ENCODE data around the gene TLL1. TPM values are rescaled to one million over a fixed set of nuclear protein-coding genes. Genes with fewer than 3 reads are reported as not detected.

The TLL1 gene
- total RNA-seq, 1 experiment from 2014 or later: 14.3 TPM

DNA sequence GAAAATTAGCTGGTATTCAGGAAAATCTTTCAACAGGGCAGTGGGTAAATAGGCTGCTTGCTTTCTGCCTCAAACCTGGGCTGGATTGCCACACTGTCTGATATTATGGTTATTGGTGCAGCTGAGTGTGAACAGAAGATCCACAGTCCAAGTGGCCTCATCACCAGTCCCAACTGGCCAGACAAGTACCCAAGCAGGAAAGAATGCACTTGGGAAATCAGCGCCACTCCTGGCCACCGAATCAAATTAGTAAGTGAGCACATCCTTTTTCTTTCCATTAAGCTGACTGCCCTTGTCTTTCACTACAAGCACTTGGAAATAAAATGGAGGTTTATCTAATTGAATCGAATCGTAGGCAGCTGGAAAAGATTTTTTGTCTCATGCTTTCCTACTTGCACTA lies 204.7 kb downstream of the TLL1 start:
- intact Hi-C loops (cut with micrococcal nuclease; ENCODE audit: unreplicated experiment): no loop called here
- H3K36me3 ChIP-seq (ENCODE audit: insufficient read depth, low read length, poor library complexity, severe bottlenecking): no peaks in the 10 kb centered on the region
- DNase-seq (ENCODE audit: low spot score): no peak
- no peaks in the 10 kb centered on the region for H3K9me3 ChIP-seq (ENCODE audit: low read depth, low read length, poor library complexity, severe bottlenecking)
- TF ChIP-seq, protein P1, sequence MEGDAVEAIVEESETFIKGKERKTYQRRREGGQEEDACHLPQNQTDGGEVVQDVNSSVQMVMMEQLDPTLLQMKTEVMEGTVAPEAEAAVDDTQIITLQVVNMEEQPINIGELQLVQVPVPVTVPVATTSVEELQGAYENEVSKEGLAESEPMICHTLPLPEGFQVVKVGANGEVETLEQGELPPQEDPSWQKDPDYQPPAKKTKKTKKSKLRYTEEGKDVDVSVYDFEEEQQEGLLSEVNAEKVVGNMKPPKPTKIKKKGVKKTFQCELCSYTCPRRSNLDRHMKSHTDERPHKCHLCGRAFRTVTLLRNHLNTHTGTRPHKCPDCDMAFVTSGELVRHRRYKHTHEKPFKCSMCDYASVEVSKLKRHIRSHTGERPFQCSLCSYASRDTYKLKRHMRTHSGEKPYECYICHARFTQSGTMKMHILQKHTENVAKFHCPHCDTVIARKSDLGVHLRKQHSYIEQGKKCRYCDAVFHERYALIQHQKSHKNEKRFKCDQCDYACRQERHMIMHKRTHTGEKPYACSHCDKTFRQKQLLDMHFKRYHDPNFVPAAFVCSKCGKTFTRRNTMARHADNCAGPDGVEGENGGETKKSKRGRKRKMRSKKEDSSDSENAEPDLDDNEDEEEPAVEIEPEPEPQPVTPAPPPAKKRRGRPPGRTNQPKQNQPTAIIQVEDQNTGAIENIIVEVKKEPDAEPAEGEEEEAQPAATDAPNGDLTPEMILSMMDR (conservative IDR thresholded peaks at IDR 0.05; ENCODE audit: low read depth, low read length): no peak
- BruUV-seq (replicated peaks): no TSS peak
- POLR2A ChIA-PET (ENCODE audit: low non-redundant PET): no interaction called here
- no peak overlapping the region for H3K4me3 ChIP-seq (ENCODE audit: low read depth, low read length, poor library complexity, severe bottlenecking)
- no peaks in the 10 kb centered on the region for H3K4me1 ChIP-seq (ENCODE audit: insufficient read depth, low read length, poor library complexity, severe bottlenecking)
- H3K27ac ChIP-seq (ENCODE audit: low read depth, low read length, poor library complexity, severe bottlenecking): no peak overlapping the region
- CTCF ChIA-PET: no interaction called here
- no peaks in the 10 kb centered on the region for H3K27me3 ChIP-seq (replicated peaks; ENCODE audit: insufficient read depth, low read depth, low read length, poor library complexity)

- Histone ChIP-seq H3K9me3 (ENCODE audit: low read depth, low read length, poor library complexity, severe bottlenecking) (no peaks in the 10 kb centered on the region), H3K36me3 (ENCODE audit: insufficient read depth, low read length, poor library complexity, severe bottlenecking) (no peaks in the 10 kb centered on the region), H3K4me3 (ENCODE audit: low read depth, low read length, poor library complexity, severe bottlenecking) (no peak overlapping the region), H3K27me3 (replicated peaks; ENCODE audit: insufficient read depth, low read depth, low read length, poor library complexity) (no peaks in the 10 kb centered on the region), H3K4me1 (ENCODE audit: insufficient read depth, low read length, poor library complexity, severe bottlenecking) (no peaks in the 10 kb centered on the region), H3K27ac (ENCODE audit: low read depth, low read length, poor library complexity, severe bottlenecking) (no peak overlapping the region)
- TF ChIP-seq, protein P1 (conservative IDR thresholded peaks at IDR 0.05; ENCODE audit: low read depth, low read length): no peak
- no peak for TF ChIP-seq EZH2 (IDR thresholded peaks at IDR 0.05; ENCODE audit: borderline replicate concordance, low read depth, low read length, poor library complexity, severe bottlenecking)
- no TSS peak for BruUV-seq (replicated peaks)
- POLR2A ChIA-PET (ENCODE audit: low non-redundant PET): no interaction called here
- CTCF ChIA-PET: no interaction called here
- no peak for DNase-seq (ENCODE audit: low spot score)
- intact Hi-C loops (cut with micrococcal nuclease; ENCODE audit: unreplicated experiment): no loop called here
These were observed 205.3 kb downstream of the TLL1 start for GRCh38 chr4:166078383-166078782.

DNA sequence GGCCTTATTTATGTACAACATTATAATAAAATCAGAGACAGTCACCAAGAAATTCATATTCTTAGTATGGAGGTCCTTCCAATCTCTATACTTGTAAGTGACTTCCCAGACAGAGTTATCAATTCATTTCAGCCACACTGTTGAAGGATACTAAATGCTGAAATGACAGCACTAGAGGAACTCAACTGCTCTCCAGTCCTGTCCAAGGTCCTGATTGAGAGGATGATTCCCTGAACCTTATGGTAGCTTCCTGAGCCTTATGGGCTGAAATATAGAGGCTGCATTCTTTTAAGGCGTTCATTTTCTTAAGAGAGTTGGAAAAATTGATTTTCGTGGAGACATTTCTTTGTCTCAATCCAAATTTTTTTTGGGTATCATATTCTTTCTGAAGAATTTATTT lies 205.9 kb downstream of the TLL1 start:
- intact Hi-C loops (cut with micrococcal nuclease; ENCODE audit: unreplicated experiment): no loop called here
- POLR2A ChIA-PET (ENCODE audit: low non-redundant PET): no interaction called here

More for the DNA sequence above, 205.9 kb downstream of the TLL1 start:
- Histone ChIP-seq H3K4me1 (ENCODE audit: insufficient read depth, low read length, poor library complexity, severe bottlenecking) (no peaks in the 10 kb centered on the region), H3K4me3 (ENCODE audit: low read depth, low read length, poor library complexity, severe bottlenecking) (no peak overlapping the region), H3K27me3 (replicated peaks; ENCODE audit: insufficient read depth, low read depth, low read length, poor library complexity) (no peaks in the 10 kb centered on the region), H3K27ac (ENCODE audit: low read depth, low read length, poor library complexity, severe bottlenecking) (no peak overlapping the region), H3K9me3 (ENCODE audit: low read depth, low read length, poor library complexity, severe bottlenecking) (no peaks in the 10 kb centered on the region), H3K36me3 (ENCODE audit: insufficient read depth, low read length, poor library complexity, severe bottlenecking) (no peaks in the 10 kb centered on the region)
- no TSS peak for BruUV-seq (replicated peaks)
- DNase-seq (ENCODE audit: low spot score): peak; percentile 8
- CTCF ChIA-PET: no interaction called here
- no peak for TF ChIP-seq EZH2 (IDR thresholded peaks at IDR 0.05; ENCODE audit: borderline replicate concordance, low read depth, low read length, poor library complexity, severe bottlenecking)
- TF ChIP-seq, protein P1 (conservative IDR thresholded peaks at IDR 0.05; ENCODE audit: low read depth, low read length): no peak
